ENCODE data around the gene USP34.
"Not testable (repeated sequence)": the region's sequence is repeated elsewhere in the genome, so short reads cannot be mapped to it uniquely, and the experiment has no call there.

USP34 gene

GRCh38 chr2:61148091-61148490 is 322.8 kb downstream of the USP34 start:
- not testable (repeated sequence) for DNase-seq (ENCODE audit: low spot score)

GRCh38 chr2:61145990-61146389 is 324.9 kb downstream of the USP34 start:
- no peak for DNase-seq (ENCODE audit: low spot score)

GRCh38 chr2:61144697-61145268 is 326.1 kb downstream of the USP34 start:
- DNase-seq (ENCODE audit: low spot score) = peak; percentile 99

- no peak for DNase-seq (ENCODE audit: low spot score)
Measured at GRCh38 chr2:61141151-61141550, 329.7 kb downstream of the USP34 start.

- DNase-seq (ENCODE audit: low spot score) = no peak
Measured at GRCh38 chr2:61138859-61139258, 332.0 kb downstream of the USP34 start.
